ENCODE results near the gene SIPA1L3.

The SIPA1L3 gene

GRCh38 chr19:38162094-38162493, 255.1 kb downstream of the SIPA1L3 start:
- TF ChIP-seq CTCF (IDR thresholded peaks at IDR 0.05; ENCODE audit: low read depth, low read length): no peak
- no peaks in the 10 kb centered on the region for H3K27me3 ChIP-seq (ENCODE audit: insufficient read depth, low read depth, severe bottlenecking)
- peaks cover 37% of the 10 kb centered on the region for H3K36me3 ChIP-seq
- DNase-seq: no peak
- H3K27ac ChIP-seq: no peak overlapping the region
- no peaks in the 10 kb centered on the region for H3K9me3 ChIP-seq (ENCODE audit: severe bottlenecking)
- no peak overlapping the region for H3K4me3 ChIP-seq (ENCODE audit: low read depth, low read length)

GRCh38 chr19:38162632-38163031, 255.6 kb downstream of the SIPA1L3 start:
- Histone ChIP-seq H3K4me3 (ENCODE audit: low read depth, low read length) (no peak overlapping the region), H3K36me3 (peaks cover 41% of the 10 kb centered on the region), H3K9me3 (ENCODE audit: severe bottlenecking) (no peaks in the 10 kb centered on the region), H3K27me3 (ENCODE audit: insufficient read depth, low read depth, severe bottlenecking) (no peaks in the 10 kb centered on the region), H3K27ac (no peak overlapping the region)
- no peak for DNase-seq
- no peak for TF ChIP-seq CTCF (IDR thresholded peaks at IDR 0.05; ENCODE audit: low read depth, low read length)

GRCh38 chr19:38163419-38164290, 256.6 kb downstream of the SIPA1L3 start:
- Histone ChIP-seq H3K9me3 (ENCODE audit: severe bottlenecking) (no peaks in the 10 kb centered on the region), H3K36me3 (peaks cover 47% of the 10 kb centered on the region), H3K27me3 (ENCODE audit: insufficient read depth, low read depth, severe bottlenecking) (no peaks in the 10 kb centered on the region), H3K4me3 (ENCODE audit: low read depth, low read length) (no peak overlapping the region), H3K27ac (no peak overlapping the region)
- no peak for TF ChIP-seq CTCF (IDR thresholded peaks at IDR 0.05; ENCODE audit: low read depth, low read length)
- DNase-seq: no peak

- Histone ChIP-seq H3K4me3 (ENCODE audit: low read depth, low read length) (no peak overlapping the region), H3K27ac (no peak overlapping the region), H3K36me3 (peaks cover 51% of the 10 kb centered on the region), H3K27me3 (ENCODE audit: insufficient read depth, low read depth, severe bottlenecking) (no peaks in the 10 kb centered on the region), H3K9me3 (ENCODE audit: severe bottlenecking) (no peaks in the 10 kb centered on the region)
- DNase-seq: no peak
- no peak for TF ChIP-seq CTCF (IDR thresholded peaks at IDR 0.05; ENCODE audit: low read depth, low read length)
Observed at GRCh38 chr19:38164526-38164925, 257.5 kb downstream of the SIPA1L3 start.

- no peak for DNase-seq
- no peaks in the 10 kb centered on the region for H3K9me3 ChIP-seq (ENCODE audit: severe bottlenecking)
- H3K27me3 ChIP-seq (ENCODE audit: insufficient read depth, low read depth, severe bottlenecking): no peaks in the 10 kb centered on the region
- no peak overlapping the region for H3K4me3 ChIP-seq (ENCODE audit: low read depth, low read length)
- no peak for TF ChIP-seq CTCF (IDR thresholded peaks at IDR 0.05; ENCODE audit: low read depth, low read length)
- no peak overlapping the region for H3K27ac ChIP-seq
- H3K36me3 ChIP-seq: peaks cover 51% of the 10 kb centered on the region
Observed at GRCh38 chr19:38165335-38165734, 258.3 kb downstream of the SIPA1L3 start.

GRCh38 chr19:38168637-38169036, 261.6 kb downstream of the SIPA1L3 start:
- H3K9me3 ChIP-seq (ENCODE audit: severe bottlenecking): no peaks in the 10 kb centered on the region
- no peak for DNase-seq
- H3K27me3 ChIP-seq (ENCODE audit: insufficient read depth, low read depth, severe bottlenecking): no peaks in the 10 kb centered on the region
- no peak for TF ChIP-seq CTCF (IDR thresholded peaks at IDR 0.05; ENCODE audit: low read depth, low read length)
- no peak overlapping the region for H3K27ac ChIP-seq
- H3K36me3 ChIP-seq: peaks cover 29% of the 10 kb centered on the region
- no peak overlapping the region for H3K4me3 ChIP-seq (ENCODE audit: low read depth, low read length)
